Middle frontal gyrus (tissue), 1 donor: ENCODE data around the gene FHOD3.

ENCODE experiments used
- DNase-seq: peaks from one replicate; pipeline ENCODE4 v3.0.0-alpha.2; 2015; ENCODE audit warnings: low spot score; ENCODE audit errors: extremely low spot score

FHOD3 gene

GRCh38 chr18:36296650-36297416 lies 680 bp upstream of the FHOD3 start:
- peak; percentile 28 for DNase-seq

GRCh38 chr18:36298126-36298741 lies 721 bp downstream of the FHOD3 start:
- no peak for DNase-seq

- no peak for DNase-seq
These were observed 1.5 kb downstream of the FHOD3 start for GRCh38 chr18:36299015-36299414.

GRCh38 chr18:36300211-36300610 lies 2.7 kb downstream of the FHOD3 start:
- DNase-seq: no peak

- no peak for DNase-seq
These were observed 4.4 kb downstream of the FHOD3 start for GRCh38 chr18:36301884-36302283.

- no peak for DNase-seq
These were observed 5.2 kb downstream of the FHOD3 start for GRCh38 chr18:36302676-36303075.

- no peak for DNase-seq
These were observed 5.8 kb downstream of the FHOD3 start for GRCh38 chr18:36303211-36303844.

- DNase-seq: no peak
These were observed 7.2 kb downstream of the FHOD3 start for GRCh38 chr18:36304723-36305122.

- DNase-seq: no peak
These were observed 7.9 kb downstream of the FHOD3 start for GRCh38 chr18:36305375-36305774.

- no peak for DNase-seq
These were observed 10.0 kb downstream of the FHOD3 start for GRCh38 chr18:36307513-36307912.

- no peak for DNase-seq
These were observed 11.4 kb downstream of the FHOD3 start for GRCh38 chr18:36308711-36309435.

GRCh38 chr18:36309436-36310391 lies 12.2 kb downstream of the FHOD3 start:
- DNase-seq: no peak

GRCh38 chr18:36311026-36311570 lies 13.6 kb downstream of the FHOD3 start:
- DNase-seq: no peak

GRCh38 chr18:36312806-36313395 lies 15.4 kb downstream of the FHOD3 start:
- no peak for DNase-seq

- no peak for DNase-seq
These were observed 16.6 kb downstream of the FHOD3 start for GRCh38 chr18:36314098-36314497.

- DNase-seq: no peak
These were observed 17.2 kb downstream of the FHOD3 start for GRCh38 chr18:36314754-36315153.

GRCh38 chr18:36315736-36316135 lies 18.2 kb downstream of the FHOD3 start:
- DNase-seq: no peak

- DNase-seq: no peak
These were observed 18.7 kb downstream of the FHOD3 start for GRCh38 chr18:36316246-36316645.

GRCh38 chr18:36321658-36322407 lies 24.3 kb downstream of the FHOD3 start:
- DNase-seq: no peak

GRCh38 chr18:36322408-36322728 lies 24.9 kb downstream of the FHOD3 start:
- no peak for DNase-seq
